OCI-LY3 (cell line): Measurements from ENCODE around the gene FRAS1.

Experiments
- EZH2phosphoT487 ChIP-seq: fragments of 200-600 bp; shearing (Covaris generic); IDR thresholded peaks from 2 replicates; pipeline ENCODE4 v1.6.1; 2018; ENCODE audit warnings: antibody characterized with exemption, mixed run types, low read depth
- TF ChIP-seq, protein P1 (sequence below): fragments of 200-600, 300-600 bp; sonication (generic); IDR thresholded peaks from 2 replicates; pipeline ENCODE4 v1.5.1; 2014; ENCODE audit warnings: antibody characterized with exemption, low read length, low read depth

DNA sequence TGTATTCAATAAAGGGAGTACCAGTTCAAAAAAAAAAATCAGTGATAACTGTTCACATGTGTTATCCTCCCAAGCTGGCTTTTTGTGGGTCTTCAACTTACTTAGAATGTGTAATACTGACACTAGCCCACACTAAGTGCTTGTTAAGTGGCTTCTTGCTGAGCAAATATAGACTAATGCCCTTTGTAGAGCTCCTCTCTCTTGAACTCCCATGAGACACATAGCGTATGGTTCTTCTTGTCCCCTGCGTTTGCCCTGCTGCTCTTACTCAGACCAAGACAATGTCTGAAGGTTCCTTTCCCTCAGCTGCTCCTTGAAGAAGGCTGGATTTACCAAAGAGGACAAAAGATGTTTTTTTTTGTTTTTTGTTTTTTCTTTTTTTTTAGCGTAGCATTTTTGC lies 110.9 kb downstream of the FRAS1 start:
- TF ChIP-seq, protein P1, sequence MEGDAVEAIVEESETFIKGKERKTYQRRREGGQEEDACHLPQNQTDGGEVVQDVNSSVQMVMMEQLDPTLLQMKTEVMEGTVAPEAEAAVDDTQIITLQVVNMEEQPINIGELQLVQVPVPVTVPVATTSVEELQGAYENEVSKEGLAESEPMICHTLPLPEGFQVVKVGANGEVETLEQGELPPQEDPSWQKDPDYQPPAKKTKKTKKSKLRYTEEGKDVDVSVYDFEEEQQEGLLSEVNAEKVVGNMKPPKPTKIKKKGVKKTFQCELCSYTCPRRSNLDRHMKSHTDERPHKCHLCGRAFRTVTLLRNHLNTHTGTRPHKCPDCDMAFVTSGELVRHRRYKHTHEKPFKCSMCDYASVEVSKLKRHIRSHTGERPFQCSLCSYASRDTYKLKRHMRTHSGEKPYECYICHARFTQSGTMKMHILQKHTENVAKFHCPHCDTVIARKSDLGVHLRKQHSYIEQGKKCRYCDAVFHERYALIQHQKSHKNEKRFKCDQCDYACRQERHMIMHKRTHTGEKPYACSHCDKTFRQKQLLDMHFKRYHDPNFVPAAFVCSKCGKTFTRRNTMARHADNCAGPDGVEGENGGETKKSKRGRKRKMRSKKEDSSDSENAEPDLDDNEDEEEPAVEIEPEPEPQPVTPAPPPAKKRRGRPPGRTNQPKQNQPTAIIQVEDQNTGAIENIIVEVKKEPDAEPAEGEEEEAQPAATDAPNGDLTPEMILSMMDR = no peak
- TF ChIP-seq EZH2phosphoT487 = no peak
